Stimulated activated CD8-positive, alpha-beta memory T cell treated with anti-CD3 and anti-CD28 coated beads, Interleukin-4, amount 100 ng/mL, for 1 hour (primary cell): ENCODE measurements around the gene PPM1A.

Source experiments
- DNase-seq, 2 donors: peaks; one replicate each; pipeline ENCODE4 v3.0.0-alpha.2; 2020; ENCODE audit warnings: low read depth in 2 of 2, low spot score in 1 of 2

The PPM1A gene

GRCh38 chr14:60265163-60265562, 16.1 kb downstream of the PPM1A start:
- DNase-seq = no peak

DNA sequence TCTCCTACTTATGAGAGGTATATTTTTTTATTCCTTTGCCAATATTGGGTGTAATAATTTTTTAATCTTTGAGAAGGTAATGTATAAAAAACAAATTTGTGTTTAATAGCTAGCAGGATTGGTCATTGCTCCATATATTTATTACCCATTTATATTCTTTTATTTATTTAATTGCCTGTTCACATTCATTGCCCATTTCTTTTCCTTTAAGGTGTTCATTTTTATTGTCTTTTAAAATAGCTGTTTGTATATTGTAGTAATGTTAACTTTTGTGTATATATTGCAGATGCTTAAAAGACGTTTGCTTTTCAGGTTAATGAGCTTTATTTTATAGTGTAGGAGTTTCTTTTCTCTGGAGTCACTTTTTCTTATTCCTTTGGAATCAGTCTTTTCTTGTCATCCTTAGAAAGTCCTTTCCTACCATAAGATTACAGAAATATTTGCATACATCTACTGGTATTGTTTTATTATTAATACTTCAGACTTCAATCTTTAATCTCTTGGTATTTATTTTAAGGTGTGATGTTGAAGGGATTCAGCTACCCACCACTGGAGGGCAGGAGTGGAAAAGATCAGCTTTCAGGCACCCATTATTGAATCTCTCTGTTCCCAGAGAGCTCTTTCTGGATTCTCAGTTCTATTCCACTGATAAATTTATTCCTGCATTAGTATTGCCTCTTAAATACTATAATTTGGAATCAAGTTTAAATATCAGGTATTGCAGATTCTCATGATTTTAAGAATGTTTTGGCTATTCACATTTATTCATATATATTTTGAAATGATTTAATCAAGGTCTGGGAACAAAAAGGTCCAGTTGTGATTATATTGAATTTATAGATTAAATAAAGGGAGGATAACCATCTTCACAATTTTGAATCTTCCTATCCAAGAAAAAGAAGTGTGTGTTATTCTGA, 17.3 kb downstream of the PPM1A start:
- DNase-seq = no peak

DNA sequence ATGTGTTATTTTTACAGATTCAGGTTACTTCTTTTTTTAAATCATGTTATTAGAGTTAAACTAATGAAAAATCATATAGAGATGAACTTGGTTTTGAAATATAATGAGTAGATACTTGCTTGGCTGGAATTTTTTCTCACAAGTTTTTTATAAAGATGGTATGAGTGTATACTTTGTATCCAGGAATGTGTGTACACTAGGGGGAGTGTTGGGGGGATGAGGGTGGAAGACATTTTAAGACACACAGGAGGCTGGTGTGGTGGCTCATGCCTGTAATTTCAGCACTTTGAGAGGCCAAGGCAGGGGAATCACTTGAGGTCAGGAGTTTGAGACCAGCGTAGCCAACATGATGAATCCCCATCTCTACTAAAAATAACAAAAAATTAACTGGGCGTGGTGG, 23.2 kb downstream of the PPM1A start:
- no peak for DNase-seq

GRCh38 chr14:60273956-60274355, 24.9 kb downstream of the PPM1A start:
- DNase-seq = no peak

DNA sequence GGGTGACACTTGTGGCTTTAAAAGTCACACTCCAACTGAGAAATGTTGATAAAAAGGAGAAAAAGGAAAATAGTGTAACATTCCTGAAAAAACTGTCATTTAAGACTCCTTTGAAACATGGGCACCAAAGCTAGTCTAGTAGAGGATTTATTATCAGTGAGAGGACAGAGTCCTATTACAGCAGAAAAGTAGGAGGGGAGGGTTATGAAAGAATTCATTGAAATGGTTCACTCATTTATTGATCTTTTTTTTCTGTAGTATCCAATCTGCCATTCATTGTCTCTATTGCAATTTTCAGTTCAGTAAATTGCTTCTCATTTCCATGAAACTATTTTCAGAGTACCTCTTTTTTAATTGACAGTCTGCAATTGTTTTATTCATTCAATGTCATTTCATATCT, 25.4 kb downstream of the PPM1A start:
- no peak for DNase-seq

DNA sequence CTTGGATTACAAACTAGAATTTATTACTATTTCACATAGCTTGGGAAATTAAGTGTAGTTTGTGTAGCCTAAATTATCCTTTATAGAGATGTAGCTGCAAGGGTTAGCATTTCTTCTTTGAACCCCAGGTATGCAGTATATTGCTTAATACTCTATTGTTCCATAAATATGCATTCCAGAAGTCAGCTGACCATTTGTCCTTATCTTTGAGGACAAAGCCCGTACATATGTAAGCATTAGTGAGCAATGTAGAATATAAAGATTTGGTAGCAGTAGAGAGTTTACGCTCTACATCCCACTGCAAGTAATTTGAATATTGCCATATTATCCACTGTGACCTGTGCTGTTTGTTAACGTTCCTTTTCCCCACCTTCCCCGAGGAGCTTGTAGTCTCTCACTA, 26.9 kb downstream of the PPM1A start:
- no peak for DNase-seq

DNA sequence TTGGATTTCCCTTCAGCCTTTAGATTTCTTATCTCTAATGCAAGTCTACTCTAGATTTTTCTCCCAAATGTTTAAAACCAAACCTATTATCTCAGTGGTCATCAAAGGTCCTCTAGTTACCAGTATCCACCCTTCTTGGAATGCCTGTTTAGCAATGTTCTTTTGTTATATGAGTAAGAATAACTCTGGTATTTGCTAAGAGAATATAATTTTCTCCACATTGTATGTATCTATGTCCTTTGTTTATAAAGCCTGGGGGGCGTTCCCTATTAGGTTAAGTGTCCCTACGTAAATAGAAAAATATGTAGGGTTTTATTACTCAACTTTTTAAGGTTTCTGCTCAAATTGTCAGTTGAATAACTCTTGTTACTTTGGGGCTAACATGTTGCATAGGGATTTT, 27.3 kb downstream of the PPM1A start:
- DNase-seq = no peak

DNA sequence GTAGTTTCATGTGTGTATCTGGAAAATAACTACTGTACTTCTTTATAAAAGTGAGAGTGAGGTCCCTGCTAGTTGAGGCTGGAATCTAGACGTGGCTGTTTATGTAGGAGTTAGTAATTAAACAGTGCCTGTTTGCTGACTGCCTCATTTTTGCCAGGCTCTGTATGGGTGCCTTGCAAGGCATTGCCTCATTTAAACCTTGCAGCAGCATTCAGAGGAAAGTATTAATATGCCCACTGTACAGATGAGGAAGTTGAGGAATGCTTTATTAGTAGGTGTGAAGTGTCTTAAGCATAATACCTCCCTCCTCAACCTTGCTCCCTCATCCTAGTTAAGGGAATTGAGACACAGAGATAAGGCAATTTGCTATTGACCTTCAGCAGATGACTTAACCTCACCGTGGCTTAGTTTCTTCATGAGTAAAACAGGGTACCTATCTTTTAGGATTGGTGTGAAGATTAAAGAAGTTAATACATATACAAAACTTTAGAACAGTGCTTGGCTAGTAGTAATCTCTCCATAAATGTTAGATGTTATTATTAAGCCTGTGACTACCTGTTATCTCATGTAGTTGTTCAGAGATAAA, 28.7 kb downstream of the PPM1A start:
- no peak for DNase-seq

GRCh38 chr14:60278350-60278749, 29.3 kb downstream of the PPM1A start:
- DNase-seq = no peak

GRCh38 chr14:60287452-60287851, 38.4 kb downstream of the PPM1A start:
- no peak for DNase-seq

- no peak for DNase-seq
Observed at GRCh38 chr14:60288279-60288678, 39.3 kb downstream of the PPM1A start.

DNA sequence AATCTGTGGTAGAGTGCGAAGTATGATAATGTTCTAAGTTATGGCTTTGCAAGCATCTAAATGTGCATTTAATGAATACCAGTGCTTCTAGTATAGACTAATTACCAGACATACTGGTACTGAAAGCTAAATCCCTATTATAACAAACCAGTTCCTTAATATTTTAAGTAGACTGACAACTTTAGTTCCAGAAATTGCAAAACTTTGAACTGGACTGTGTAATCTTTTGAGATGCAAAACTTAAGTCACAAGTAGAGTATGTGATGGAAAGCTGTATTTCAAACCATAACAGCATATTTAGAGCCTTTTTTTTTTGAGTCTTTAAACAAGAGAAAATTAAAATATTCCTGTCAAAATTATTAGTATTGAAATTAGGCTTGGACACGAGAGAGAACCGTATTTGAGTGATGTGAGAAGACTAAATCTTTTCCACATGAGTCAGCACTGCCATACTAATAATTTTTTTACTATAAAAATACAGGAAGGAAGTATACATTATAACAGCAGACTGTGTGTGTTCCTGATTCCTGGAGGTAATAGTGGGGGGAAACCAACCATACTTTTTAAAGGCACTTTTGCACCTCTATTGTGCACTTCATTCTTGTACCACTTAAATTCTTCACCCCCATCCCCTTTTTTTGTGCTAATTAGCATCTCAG, 45.5 kb downstream of the PPM1A start:
- DNase-seq = no peak

GRCh38 chr14:60300019-60300418, 51.0 kb downstream of the PPM1A start:
- no peak for DNase-seq

- DNase-seq = no peak
Observed at GRCh38 chr14:60301685-60302084, 52.7 kb downstream of the PPM1A start.

DNA sequence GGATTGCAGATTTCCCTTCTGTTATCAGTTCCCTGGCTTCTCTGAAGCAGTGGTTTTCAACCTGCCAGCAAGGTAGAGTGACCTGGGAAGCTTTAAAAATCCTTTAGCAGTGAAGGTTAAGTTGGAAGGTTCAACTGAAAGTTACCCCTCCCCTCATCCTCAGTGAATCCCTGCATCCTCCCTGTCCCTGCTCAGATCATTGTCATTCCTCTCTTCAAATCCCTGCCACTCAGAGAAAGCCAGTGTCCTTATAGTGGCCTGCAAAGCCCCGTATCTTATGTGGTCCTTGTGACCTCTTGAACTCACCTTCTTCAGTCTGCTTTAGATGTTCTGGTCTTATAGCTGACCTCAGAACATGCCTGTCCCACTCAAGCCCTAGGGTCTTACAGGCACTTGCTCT, 53.6 kb downstream of the PPM1A start:
- DNase-seq = no peak

DNA sequence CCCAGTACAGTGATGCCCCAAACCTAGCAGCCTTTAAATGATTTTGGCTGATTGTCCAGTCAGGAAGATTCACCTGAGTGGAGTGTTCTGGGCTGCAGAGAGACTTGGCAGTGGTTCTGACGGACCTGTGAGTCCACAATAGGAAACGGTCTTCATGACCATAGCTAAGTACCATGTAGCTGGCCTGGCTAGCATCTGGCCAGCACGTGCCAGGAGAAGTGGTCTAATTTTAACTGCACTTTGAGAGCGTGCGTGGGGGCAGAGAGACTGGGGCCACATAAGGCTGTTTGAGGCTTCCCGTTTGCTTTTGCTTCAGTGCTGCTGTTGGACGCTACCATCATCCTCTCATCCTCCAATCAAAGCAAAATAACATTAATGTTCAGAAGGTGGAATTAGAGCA, 54.7 kb downstream of the PPM1A start:
- DNase-seq = no peak

DNA sequence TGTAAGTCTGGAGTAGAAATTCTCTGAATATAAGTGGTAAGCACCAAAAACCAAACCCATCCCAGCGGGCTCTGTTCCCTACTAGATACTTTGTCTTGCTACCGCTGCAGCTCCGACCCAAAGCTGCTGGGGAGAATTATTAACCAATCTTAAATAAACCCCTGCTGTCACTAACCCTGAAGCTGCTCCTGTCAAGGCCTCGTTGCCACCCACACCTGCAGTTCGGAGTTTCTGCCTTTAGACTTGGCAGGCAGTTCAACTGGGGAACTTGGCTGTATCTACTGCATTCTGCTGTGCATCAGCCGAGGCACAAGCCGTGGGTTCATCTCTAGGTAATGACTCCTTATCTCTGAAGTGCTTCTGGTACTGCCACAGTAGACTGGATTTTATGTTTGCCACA, 55.5 kb downstream of the PPM1A start:
- no peak for DNase-seq

- no peak for DNase-seq
Observed at GRCh38 chr14:60309867-60310552, 61.0 kb downstream of the PPM1A start.

- no peak for DNase-seq
Observed at GRCh38 chr14:60311417-60311816, 62.4 kb downstream of the PPM1A start.

GRCh38 chr14:60313093-60313492, 64.1 kb downstream of the PPM1A start:
- no peak for DNase-seq

GRCh38 chr14:60315196-60315990, 66.4 kb downstream of the PPM1A start:
- DNase-seq = no peak
